Measurements from ENCODE around the gene DOCK8. TPM values are rescaled to one million over a fixed set of nuclear protein-coding genes. Genes with fewer than 3 reads are reported as not detected.

Gene DOCK8
- total and polyA plus RNA-seq, 2 of the 4 experiments (the other 2 are of a cell fraction): not detected

- H3K36me3 ChIP-seq (ENCODE audit: control insufficient read depth, insufficient read depth, low read length): no peaks in the 10 kb centered on the region
- no peak overlapping the region for H2AFZ ChIP-seq (replicated peaks; ENCODE audit: low read length, poor library complexity)
- no peak overlapping the region for H3K27ac ChIP-seq (ENCODE audit: insufficient read depth, low read length)
- H2BK120ac ChIP-seq (ENCODE audit: low read depth, low read length): no peak overlapping the region
- CTCF ChIA-PET: no interaction called here
- BruUV-seq (replicated peaks): no TSS peak
- no peaks in the 10 kb centered on the region for H3K79me1 ChIP-seq (ENCODE audit: low read depth in 1 of 2, low read length in 2 of 2)
- H3K9me3 ChIP-seq (ENCODE audit: control insufficient read depth, insufficient read depth, low read length): no peaks in the 10 kb centered on the region
- no peak overlapping the region for H3K4me3 ChIP-seq (ENCODE audit: insufficient read depth, low read depth, low read length)
- intact Hi-C loops (cut with micrococcal nuclease): no loop called here
- H2BK20ac ChIP-seq (ENCODE audit: low read depth, low read length): no peak overlapping the region
- ATAC-seq (ENCODE audit: low read depth) (no peak), DNase-seq (no peak)
- H2AK9ac ChIP-seq (replicated peaks; ENCODE audit: low read depth, low read length, poor library complexity): no peak overlapping the region
- H4K5ac ChIP-seq (ENCODE audit: low read depth, low read length): no peak overlapping the region
- H3K4me1 ChIP-seq (ENCODE audit: control insufficient read depth, insufficient read depth, low read length): no peaks in the 10 kb centered on the region
- no peaks in the 10 kb centered on the region for H3K9me1 ChIP-seq (ENCODE audit: insufficient read depth, low read length)
- H3K27me3 ChIP-seq (ENCODE audit: control insufficient read depth, insufficient read depth, low read length): no peaks in the 10 kb centered on the region
- H3K56ac ChIP-seq (ENCODE audit: extremely low read depth, insufficient read depth, low read length): no peak overlapping the region
- no peak overlapping the region for H4K91ac ChIP-seq (ENCODE audit: insufficient read depth, low read depth, low read length)
- H3K4me2 ChIP-seq (ENCODE audit: low read depth, low read length): no peak overlapping the region
- dilution Hi-C loops (cut with HindIII; ENCODE audit: low sequenced_read_pairs, unreplicated experiment): no loop called here
- in situ Hi-C loops (cut with MboI; ENCODE audit: low sequenced_read_pairs): no loop called here
- no peak overlapping the region for H3K4ac ChIP-seq (ENCODE audit: low read depth, low read length)
- H3K14ac ChIP-seq (replicated peaks; ENCODE audit: low read depth, low read length): no peak overlapping the region
- no peak overlapping the region for H3K9ac ChIP-seq (ENCODE audit: low read depth, low read length)
- H3K18ac ChIP-seq (ENCODE audit: low read depth, low read length): no peak overlapping the region
- POLR2A ChIA-PET (ENCODE audit: unreplicated experiment): no interaction called here
- TF ChIP-seq MAZ (IDR thresholded peaks at IDR 0.05; ENCODE audit: borderline replicate concordance, low read depth, low read length): no peak
- no peak for TF ChIP-seq ELK1 (IDR thresholded peaks at IDR 0.05; ENCODE audit: borderline replicate concordance, low read depth, low read length)
- TF ChIP-seq USF2 (IDR thresholded peaks at IDR 0.05; ENCODE audit: low read depth, low read length): no peak
- no peak for TF ChIP-seq RAD21 (IDR thresholded peaks at IDR 0.05; ENCODE audit: low read length)
- no peak overlapping the region for H2BK15ac ChIP-seq (ENCODE audit: low read depth, low read length)
- no peaks in the 10 kb centered on the region for H4K20me1 ChIP-seq (ENCODE audit: insufficient read depth, low read length)
- no peak overlapping the region for H2BK5ac ChIP-seq (ENCODE audit: low read depth, low read length, poor library complexity, severe bottlenecking)
- no peak overlapping the region for H3K23ac ChIP-seq (ENCODE audit: low read depth, low read length)
- no peak overlapping the region for H2AK5ac ChIP-seq (ENCODE audit: low read depth, low read length)
- H4K8ac ChIP-seq (ENCODE audit: low read depth in 2 of 2, low read length in 2 of 2): no peak overlapping the region
- WGBS, 2 experiments (ENCODE audit: extremely low coverage in 2 of 2, insufficient read length in 1 of 2): no CpG with 5 or more reads among the region's 4 CpGs
Measured at GRCh38 chr9:304106-304505, 89.4 kb downstream of the DOCK8 start.
